NCI-H69 (cell line): ENCODE measurements around the gene UBR1.
"Not testable (repeated sequence)": the region's sequence is repeated elsewhere in the genome, so short reads cannot be mapped to it uniquely, and the experiment has no call there.

Experiments used
- DNase-seq: peaks from one replicate; lab custom pipeline; 2025; lab: John Stamatoyannopoulos, UW

The UBR1 gene

GRCh38 chr15:43105778-43106485 lies at the start of gene UBR1:
Gene UBR1, minus strand, starts transcription at chr15:43106038. Its CDS starts 16 bp downstream, at chr15:43106022.
- DNase-seq: peak; percentile 98

- no peak for DNase-seq
These were observed 47.4 kb upstream of the UBR1 start for GRCh38 chr15:43153269-43153668.

DNA sequence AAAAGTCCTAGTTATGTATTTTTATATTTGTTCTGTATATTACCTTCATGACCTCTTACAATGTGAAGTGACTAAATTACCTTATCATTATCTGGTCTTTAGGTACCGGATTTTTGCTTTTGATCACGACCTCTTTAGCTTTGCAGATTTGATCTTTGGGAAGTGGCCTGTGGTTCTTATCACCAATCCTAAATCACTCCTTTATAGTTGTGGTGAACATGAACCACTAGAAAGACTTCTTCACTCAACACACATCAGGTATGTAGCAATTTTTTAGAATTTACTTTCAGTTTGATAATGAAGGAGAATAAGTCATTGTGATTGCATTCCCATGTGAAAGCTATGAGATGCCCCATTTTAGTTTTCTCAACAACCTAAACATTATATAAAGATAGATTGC lies 45.9 kb upstream of the UBR1 start:
- DNase-seq: no peak

DNA sequence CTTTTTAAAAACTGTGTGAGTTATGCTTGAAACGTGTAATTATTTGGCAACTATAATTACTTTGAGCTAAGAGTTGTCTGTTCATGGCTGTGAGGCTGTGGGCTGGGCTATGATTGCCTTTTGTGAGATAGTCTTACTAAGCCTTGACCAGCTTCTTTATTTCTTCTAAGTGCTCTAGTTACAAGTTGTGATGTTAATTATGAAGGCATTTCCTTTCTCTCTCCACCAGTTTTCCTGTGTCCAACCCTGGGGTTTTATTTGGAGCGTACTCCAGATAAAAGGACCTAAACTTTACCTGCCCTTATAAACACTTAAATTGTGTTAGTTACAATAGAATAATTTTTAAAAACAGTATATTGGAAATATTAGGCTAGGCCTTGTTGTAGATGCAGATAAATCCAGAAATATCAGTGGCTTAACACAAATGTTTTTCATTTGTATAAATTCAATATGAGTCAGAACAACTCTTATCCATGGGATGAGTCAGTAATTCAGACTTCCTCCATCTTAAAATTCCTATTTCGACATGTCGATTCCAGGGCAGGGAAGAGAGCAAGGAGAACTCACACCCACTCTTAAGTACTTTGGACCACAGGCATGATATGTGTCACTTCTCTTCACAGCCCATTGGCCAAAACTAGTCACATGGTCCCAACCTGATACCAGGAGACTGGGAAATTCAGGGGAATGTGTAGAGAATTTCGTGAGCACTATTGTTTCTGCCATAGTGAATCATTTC lies 44.5 kb upstream of the UBR1 start:
- no peak for DNase-seq

DNA sequence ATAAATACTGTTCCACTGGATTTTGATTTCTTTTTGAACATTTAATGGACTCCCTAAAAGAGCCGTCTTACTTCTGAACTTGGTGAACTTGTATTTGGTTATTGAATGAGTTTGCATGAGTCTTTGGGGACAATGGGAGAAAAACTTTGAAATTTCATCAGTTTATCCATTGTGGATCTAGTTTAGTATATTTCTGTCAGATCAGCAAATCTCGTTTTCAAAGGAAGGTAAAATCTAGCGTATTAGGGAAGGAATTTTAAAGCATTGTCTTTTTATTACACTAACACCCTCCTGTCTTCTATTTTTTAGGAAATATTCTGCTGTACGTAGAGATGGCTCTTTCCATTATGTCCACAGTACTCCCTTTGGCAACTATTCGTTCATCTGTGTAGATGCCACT lies 40.3 kb upstream of the UBR1 start:
- DNase-seq: no peak

DNA sequence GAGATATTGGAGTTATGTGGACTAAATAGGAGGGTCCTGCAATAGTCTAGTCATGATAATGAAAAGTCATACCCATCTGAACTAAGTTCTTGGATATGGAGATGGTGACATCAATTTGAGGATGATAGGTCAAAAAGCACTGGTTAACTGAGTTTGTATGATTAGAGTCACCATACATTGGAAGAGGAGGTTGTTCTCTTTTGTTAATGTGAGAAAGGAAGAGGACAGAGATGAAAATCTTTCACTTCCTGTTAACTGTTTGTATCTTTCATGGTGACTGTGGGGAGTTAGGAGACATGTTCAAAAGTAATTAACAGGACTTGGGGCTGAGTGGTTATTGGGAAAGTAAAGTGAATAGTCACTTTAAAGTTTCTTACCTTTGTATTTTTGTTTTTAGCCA lies 38.7 kb upstream of the UBR1 start:
- DNase-seq: no peak

DNA sequence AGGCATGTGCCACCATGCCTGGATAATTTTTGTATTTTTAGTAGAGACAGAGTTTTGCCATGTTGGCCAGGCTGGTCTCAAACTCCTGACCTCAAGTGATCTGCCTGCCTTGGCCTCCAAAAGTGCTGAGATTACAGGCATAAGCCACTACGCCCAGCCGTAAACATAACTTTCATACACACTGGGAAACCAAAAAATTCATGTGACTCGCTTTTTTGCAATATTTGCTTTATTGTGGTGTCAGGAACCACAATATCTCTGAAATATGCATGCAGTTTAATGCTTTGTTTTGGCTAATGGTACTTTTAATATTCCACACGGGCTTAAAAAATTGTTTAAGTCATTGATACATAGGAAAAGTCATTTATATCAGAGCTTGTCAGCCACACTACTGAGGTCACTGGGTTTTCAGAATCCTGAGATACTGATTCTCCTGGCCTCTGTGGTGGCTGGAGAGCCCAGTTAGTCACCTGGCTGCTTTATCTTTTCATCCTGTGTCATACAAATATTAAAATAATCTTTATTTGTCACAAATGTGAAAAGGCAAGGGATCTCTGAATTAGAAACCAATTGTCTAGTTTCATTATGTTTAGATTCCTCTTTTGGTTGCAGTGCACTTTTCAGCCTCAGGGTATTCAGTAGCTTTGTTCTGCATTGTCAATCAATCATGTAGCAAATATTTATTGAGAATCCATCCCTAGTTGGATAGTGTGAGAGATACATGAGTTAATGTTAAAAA lies 37.5 kb upstream of the UBR1 start:
- DNase-seq: no peak

GRCh38 chr15:43135351-43135750 lies 29.5 kb upstream of the UBR1 start:
- DNase-seq: peak; percentile 98

- DNase-seq: peak; percentile 82
These were observed 28.4 kb upstream of the UBR1 start for GRCh38 chr15:43134157-43134635.

DNA sequence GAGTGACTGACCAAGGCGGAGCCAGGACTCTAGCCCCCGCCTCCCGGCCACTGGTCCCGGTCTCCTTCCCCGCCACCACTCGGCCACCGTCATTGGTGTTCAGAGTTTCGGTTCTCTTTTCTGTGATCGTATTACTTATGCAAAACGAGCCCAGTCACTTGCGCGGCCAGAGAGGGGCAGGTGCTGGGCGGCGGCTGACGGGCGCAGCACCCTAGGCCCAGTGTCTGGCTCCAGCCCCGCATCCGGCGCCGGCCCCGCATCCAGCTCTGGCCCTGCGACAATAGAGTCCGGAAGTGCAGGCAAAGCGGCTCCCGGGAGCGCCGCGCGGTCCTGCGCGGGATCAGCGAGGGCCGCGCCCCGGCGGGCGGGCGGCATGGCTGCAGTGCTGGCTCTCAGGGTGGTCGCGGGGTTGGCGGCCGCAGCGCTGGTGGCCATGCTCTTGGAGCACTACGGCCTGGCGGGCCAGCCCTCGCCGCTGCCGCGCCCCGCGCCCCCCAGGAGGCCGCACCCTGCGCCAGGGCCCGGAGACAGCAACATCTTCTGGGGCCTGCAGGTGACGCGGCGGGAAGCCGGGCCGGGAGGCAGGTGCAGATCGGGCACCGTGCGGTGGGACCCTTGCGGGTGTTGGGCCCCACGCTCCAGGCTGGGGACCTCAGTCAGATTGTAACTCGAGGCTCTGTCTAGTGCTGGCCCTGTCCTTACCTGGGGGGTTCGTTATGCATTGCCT lies 27.8 kb upstream of the UBR1 start, which contains the start of gene TMEM62:
TMEM62 (plus strand) TSS at position 157 of the 727 bp plus-strand sequence; CDS start at position 374, 217 bp downstream.
- DNase-seq: peak; percentile 90

DNA sequence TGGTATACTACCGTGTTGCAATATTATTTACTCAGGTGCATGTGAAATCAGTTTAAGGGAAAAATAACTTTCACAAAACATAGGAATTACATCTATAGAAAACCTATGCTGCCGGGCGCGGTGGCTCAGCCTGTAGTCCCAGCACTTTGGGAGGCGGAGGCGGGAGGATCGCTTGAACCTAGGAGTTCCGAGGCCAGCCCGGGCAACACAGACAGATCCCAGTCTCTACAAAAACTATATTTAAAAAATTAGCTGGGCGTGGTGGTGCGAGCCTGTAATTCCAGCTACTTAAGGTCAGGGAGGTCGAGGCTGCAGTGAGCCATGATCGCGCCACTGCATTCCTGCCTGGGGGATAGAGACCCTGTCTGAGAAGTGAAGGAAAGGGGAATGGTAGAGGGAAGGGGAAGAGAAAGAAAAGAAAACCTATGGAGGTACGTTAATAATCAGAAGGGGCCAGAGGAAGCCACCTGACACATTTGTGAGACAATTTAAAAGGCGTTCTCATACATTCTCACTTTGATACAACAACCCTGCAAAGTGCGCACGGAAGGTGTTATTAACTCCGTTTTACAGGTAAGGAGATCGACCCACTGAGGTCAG lies 27.1 kb upstream of the UBR1 start:
- peak; percentile 77 for DNase-seq

GRCh38 chr15:43128980-43129335 lies 23.1 kb upstream of the UBR1 start:
- no peak for DNase-seq

GRCh38 chr15:43128174-43128979 lies 22.5 kb upstream of the UBR1 start:
- not testable (repeated sequence) for DNase-seq

- DNase-seq: peak; percentile 49
These were observed 21.9 kb upstream of the UBR1 start for GRCh38 chr15:43127752-43128151.

DNA sequence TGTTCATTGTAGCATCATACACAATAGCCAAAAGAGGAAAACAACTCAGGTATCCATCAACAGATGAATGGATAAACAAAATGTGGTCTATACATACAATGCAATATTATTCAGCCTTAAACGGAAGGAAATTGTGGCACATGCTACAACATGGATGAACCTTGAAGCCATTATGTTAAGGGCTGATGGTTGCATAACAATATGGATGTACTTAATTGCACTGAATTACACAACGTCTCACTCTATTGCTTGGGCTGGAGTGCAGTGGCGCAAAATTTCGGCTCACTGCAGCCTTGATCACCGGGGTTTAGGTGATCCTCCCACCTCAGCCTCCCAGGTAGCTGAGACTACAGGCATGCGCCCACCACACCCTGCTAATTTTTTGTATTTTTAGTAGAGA lies 20.5 kb upstream of the UBR1 start:
- no peak for DNase-seq

DNA sequence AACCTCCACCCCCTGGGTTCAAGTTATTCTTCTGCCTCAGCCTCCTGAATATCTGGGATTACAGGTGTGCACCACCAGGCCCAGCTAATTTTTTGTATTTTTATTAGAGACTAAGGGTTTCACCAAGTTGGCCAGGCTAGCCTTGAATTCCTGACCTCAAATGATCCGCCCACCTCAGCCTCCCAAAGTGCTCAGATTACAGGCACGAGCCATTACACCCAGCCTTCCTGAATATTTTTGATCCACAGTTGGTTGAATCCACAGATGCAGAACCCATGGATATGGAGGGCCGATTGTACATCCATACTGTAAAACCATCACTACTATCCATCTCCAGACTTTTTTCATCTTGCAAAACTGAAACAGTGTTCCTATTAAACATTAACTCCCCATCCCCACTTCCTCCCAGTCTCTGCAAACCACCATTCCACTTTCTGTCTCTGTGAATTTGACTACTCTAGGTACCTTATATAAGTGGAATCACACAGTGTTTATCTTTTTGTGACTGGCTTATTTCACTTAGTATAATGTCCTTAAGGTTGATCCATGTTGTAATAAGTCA lies 19.3 kb upstream of the UBR1 start:
- DNase-seq: no peak

- DNase-seq: no peak
These were observed 16.0 kb upstream of the UBR1 start for GRCh38 chr15:43121863-43122262.

DNA sequence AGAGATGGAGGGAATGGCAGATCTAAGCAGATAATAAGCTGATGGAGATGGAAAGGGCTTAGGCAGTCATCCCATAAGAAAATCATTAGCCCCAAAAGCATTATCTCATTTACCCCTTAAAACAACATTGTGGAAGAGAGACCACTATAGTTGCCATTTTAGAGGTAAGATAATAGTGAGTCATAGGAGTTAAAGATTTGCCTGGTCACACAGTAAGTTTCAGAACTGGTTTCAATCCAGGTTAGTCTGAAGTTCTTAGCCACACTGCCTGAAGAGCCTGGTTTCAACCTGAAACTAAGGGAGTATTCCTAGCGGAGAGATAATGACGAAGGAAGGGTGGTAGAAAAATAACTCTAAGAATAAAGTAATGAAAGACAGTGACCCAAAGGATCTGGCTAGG lies 13.0 kb upstream of the UBR1 start:
- DNase-seq: no peak

- no peak for DNase-seq
These were observed 12.4 kb upstream of the UBR1 start for GRCh38 chr15:43118286-43118685.

GRCh38 chr15:43111354-43111753 lies 5.5 kb upstream of the UBR1 start:
- DNase-seq: peak; percentile 16
